ENCODE results near the gene RPL28. TPM values are rescaled to one million over a fixed set of nuclear protein-coding genes. Genes with fewer than 3 reads are reported as not detected.
A peak's percentile ranks its signal among the peaks of the same experiment; 100 is the strongest.

Gene RPL28
- total RNA-seq, 1 experiment from 2014 or later = 535 TPM

DNA sequence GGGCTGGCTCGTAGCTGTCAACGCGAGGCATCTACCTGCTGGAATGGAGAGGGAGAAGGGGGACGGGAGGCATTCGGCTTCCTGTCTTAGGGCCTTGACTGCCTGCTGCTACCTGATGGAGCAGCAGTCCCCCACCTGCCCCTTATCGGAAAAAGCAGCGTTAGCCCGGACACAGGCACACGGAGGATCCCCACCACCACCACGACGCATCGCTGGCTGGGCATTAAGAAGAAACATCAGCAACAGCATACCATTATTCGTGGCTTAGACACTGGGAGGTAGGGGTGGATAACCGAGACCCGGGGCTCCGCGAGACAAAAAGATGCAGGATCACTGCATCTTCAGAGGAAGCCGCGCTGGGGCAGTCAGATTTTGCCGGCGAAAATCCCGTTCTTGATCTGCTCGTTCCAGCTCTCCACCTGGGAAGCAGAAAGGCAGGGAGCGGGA is 32.4 kb upstream of the RPL28 start:
- no peak for DNase-seq (ENCODE audit: low read depth)

DNA sequence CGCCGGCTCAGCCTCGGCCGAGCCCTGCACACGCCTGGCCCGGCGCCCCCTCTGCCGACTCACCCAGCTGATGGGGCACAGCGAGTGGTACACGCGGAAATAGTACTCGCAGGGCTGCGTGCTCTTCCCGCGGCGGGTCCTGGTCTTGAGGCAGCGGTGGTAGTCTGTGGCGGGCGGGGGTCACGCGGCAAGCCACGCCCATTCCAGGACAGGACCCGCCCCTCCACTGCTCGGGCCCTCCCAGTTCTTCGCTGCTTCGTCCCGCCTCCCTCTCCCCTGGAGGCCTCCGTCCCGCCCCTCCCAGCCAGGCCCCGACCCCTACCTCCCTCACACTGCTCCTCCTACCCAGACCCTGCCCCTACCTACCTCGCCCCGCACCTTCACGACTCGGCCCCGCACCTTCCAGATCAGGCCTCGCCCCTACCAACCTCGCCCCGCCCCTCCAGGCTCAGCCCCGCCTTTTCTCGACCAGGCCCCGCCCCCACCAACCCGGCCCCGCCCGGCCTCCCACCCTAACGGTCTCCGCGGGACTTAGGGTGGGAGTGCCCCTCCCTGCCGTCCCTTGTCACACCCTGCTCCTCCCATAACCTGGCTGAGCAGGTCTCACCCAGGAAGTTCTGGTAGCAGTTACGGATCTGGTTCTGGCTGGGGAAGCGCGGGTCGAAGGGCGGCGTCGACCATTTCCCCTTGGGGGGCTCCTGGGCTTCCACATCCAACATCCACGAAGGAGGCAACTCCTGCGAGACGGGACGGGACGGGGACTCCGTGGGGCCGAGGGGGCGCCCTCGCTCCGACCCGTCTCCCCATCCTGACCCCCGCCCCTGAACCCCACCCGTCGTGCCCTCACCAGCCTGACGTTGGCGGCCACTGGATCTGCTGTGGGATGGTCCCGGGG is 31.7 kb upstream of the RPL28 start:
- DNase-seq (ENCODE audit: low read depth) = no peak

DNA sequence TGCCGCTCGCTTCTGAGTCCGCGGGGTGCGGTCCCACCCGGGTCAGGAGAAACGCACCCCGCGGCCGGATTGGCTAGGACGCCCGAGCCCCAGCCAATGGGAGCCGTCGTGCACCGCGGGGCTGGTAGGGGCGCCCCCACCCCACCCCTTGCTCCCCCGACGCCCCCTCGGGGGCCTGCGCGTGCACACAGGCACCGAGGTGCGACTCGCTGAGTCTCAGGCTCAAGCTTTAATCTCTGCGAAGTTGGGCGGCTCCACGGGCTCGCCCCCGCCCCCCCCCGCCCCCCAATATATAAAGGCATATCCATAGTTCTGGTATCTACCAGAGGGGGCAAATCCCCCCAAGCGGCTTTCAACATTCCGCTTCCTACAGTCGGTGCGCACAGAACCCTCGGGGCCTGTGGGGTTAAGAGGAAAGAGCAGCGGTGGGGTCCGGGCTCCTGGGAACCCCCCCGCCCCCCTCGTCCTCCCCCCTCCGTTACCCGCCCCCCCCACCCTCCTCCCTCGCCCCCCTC is 31.0 kb upstream of the RPL28 start, which contains the start of gene COX6B2:
COX6B2 (minus strand) TSS at position 22 of the 515 bp plus-strand sequence. CDS start 198 bp downstream, outside the sequence.
- no peak for DNase-seq (ENCODE audit: low read depth)

DNA sequence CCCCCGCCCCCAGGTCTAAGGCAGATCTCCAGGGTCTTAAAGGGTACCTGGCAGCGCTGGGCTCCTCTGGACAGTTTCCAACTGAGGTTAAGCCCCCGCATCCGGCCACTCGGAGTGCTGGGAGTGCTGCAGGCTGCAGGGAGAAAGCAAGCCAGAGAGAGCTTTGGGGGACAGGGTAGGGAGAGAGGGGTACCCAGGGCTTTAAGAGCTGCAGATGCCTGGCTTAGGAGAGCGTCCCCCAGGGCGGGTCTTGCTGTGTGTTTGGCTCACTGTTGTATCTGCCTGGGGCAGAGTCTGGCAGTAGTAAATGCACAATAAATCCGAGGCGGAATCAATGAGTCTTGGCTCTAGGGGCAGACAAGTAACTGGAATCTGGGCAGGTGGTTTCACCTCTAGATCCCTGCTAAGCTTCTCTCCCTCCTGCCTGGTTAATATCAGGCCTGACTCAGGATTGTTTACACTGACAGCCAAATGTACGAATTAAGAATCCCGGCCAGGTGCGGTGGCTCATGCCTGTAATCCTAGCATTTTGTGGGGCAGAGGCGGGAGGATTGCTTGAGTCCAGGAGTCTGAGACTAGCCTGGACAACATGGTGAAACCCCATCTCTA is 30.4 kb upstream of the RPL28 start:
- DNase-seq (ENCODE audit: low read depth) = no peak

DNA sequence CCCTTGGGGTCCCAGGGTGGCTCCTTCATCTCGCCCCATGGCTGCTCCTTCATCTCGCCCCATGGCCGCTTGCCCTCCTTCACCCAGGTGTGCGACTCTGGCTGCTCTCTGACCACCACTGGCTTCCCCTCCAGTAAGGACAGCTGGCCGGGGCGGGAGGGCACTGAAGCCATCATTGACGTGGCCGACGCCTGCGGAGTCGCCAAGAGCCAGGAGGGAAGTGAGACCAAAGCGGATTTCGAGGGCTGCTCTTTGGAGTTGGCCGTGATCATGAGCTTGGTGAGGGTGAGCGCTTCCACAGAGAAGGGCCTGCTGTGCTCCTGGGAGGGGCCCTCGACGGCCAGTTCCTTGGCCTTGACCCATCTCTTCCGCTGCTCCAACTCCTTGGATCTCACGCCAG is 27.2 kb upstream of the RPL28 start:
- no peak for DNase-seq (ENCODE audit: low read depth)

DNA sequence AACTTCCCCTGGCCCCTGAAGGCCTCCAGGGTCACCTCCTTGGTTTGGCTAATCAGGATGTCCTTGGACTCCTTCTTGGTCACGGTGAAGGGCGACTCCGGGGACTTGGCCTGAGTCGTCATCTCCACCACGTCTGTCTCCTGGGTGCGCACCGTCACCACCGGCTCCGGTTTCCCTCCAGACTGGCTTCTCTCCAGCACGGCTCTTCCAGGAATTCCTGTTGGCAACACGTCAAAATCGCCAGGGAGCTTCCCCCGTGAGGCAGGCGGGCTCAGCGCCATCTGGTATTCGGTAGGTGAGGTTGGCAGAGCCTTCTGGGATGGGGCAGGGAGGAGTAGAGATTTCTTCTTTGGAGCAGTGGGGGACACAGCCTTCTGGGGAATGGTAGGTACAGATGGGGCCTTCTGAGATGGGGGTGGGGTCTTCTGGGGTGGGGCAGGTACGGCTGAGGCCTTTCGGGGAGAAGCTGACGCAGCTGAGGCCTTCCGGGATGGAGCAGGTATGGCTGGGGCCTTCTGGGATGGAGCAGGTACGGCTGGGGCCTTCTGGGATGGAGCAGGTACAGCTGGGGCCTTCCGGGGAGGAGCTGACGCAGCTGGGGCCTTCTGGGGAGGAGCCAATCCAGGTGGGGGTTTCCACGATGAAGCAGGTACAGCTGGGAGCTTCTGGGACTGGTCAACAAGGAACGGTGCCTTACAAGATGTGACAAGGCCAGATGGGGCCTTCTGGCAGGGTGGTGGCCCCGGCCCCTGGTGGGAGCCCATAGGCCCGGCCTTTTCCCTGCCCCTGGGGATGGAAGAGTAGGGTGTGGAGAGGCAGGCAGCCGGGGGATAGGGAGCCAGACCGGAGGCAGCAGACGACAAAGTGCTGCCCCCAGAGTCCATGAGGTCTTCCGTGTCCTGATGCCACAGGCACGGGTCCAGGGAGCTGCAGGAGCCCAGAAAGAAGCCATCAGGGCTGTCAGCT is 26.5 kb upstream of the RPL28 start:
- DNase-seq (ENCODE audit: low read depth) = no peak

DNA sequence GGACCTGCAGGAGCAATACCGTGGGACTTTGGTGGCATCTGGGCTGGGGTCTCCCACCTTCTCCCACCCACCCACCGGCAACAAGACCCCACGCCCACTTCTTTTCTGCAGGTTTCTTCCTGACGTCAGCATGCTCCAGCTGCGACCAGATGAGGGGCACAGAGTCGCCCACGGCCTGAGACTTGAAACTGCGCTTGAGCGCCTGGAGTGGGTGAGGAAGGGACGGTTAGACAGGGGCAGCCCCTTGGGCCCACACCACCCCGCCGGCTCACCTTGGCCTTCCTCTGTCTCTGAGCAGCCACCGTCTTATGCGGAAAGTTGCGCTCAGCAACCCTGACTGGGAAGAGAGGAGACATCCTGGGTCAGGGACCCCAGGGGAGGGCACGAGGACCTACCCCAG is 24.8 kb upstream of the RPL28 start:
- no peak for DNase-seq (ENCODE audit: low read depth)

DNA sequence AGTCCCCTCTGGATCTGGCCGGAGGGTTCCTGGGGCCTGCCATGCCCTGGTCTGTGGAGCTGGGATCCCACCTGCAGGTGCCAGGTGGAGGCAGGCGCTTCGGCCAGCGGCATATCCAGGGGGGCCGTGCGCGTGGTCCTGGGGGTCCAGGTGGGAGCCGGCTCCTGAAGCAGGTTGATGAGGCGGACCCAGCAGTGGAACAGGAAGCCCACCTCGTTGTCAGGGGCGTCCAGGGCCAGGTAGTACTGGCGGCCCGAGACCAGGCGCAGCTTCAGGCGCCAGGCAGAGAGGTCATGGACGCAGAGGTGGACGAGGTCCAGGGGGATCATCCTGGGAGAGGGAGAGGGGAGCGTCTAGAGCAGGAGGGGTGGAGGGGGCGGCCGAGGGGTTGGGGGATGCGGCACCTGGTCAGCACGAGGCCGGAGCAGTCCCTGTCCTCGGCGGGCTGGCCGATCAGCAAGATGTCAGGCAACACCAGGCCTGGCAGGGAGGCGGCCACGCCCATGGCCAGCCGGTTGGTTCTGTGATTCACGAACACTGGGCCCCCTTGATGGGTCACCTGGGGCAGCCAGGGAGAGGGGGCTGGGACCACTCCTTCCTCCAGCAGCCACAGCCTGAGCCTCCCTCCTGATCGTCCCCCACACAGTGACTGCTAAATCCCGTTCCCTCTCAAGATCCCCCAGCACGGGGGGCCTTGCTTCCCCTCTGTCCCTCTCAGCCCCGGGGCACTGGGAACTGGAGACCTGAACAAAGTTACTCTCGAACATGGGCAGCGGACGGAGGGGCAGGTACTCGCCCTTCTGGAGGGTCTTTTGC is 23.4 kb upstream of the RPL28 start:
- no peak for DNase-seq (ENCODE audit: low read depth)

DNA sequence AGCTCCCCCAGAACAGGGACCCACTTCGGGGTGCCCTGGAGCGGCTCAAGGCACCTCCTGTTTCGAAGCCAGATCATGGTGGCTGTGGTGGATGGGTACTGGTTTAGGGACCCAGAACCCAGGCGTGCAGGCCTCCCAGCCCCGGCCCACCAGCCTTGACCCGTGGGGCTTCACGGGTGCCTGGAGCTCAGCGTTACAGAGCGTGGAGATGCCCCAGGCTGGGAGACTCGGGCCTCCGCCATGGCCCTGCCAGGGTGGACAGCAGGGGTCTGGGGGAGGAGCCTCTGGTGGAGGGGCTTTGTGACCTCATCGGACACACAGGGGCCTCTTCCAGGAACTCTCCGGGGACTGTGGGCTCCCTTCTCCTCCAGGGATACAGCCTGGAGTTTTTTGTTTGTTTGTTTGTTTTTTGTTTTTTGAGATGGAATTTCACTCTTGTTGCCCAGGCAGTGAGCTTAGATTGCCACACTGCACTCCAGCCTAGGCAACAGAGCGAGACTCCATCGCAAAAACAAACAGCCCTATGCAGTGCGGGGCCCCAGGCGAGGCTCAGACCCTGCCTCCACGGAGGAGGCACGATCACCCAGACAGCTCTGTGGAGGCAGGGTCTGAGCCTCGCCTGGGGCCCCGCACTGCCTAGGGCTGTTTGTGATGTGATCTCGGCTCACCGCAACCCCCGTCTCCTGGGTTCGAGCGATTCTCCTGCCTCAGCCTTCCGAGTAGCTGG is 22.6 kb upstream of the RPL28 start, which contains the start of gene GARIN5B:
GARIN5B (minus strand) TSS at position 271 of the 727 bp plus-strand sequence; CDS start at position 77, 194 bp downstream.
- DNase-seq (ENCODE audit: low read depth) = no peak

DNA sequence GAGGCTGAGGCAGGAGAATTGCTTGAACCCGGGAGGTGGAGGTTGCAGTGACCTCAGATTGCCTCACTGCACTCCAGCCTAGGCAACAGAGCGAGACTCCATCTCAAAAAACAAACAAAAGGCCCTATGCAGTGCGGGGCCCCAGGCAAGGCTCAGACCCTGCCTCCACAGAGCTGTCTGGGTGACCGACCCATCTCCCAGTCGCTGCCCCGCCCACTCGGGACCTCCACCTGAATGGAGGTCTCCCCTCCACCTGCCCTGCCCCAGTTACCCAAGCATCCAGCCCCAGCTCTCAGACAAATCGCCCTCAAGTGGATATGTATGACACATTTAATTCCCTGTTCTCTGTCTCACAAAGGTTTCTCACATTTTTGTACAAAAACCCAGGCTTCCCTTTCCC is 20.5 kb upstream of the RPL28 start:
- DNase-seq (ENCODE audit: low read depth) = no peak

DNA sequence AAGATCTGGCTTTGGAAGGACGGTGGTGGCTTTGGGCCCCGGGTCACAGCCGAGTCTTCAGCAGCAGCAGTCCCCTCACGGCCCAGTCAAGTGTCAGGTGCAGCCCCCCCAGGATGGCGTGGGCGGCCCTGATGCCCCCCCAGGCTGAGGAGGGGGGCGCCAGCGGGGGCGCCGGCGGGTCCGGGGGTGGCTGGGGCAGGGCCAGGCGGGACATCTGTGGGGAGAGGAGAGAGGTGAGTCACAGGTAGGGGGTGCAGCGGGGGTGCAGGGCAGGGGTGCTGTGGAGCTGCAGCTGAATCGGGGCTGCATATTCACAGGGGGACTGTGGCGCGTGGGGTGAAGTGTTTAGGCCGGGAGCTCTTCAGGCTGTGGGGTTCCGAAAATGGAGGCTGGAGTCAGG is 19.8 kb upstream of the RPL28 start:
- DNase-seq (ENCODE audit: low read depth) = no peak

DNA sequence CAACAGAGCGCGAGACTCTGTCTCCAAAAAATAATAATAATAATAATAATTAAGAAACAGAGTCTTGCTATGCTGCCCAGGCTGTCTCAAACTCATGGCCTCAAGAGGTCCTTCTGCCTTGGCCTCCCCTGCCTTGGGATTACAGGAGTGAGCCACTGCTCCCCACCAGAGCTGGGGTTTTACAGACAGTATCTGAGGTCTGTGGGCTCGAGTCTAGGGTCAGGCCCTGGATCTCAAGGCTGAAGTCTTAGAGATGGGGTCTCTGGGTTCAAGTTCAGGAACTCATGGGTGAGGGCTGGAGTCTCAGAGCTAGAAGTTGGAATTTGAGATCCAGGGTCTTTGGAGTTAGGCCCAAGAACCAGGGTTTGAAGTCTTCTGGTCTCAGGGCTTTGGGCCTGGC is 18.9 kb upstream of the RPL28 start:
- no peak for DNase-seq (ENCODE audit: low read depth)

DNA sequence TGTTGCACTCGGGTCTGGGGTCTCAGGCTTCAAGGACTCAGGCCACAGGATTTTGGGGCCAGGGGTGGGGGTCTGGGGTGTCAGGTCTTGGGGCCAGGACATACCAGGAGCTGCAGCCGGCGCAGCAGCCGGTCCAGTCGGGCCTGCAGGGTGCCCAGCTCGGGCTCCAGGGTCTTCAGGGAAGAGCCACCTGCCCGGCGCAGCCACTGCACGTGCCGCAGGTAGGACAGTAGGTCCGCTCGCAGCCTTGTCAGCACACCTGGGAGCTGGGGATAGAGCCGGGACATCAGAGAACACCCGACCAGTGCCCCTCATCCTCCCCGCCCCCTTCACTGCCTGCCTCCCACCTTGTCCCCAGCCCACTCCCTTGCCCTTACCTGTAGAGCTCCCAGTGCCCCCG is 17.6 kb upstream of the RPL28 start:
- DNase-seq (ENCODE audit: low read depth) = no peak

DNA sequence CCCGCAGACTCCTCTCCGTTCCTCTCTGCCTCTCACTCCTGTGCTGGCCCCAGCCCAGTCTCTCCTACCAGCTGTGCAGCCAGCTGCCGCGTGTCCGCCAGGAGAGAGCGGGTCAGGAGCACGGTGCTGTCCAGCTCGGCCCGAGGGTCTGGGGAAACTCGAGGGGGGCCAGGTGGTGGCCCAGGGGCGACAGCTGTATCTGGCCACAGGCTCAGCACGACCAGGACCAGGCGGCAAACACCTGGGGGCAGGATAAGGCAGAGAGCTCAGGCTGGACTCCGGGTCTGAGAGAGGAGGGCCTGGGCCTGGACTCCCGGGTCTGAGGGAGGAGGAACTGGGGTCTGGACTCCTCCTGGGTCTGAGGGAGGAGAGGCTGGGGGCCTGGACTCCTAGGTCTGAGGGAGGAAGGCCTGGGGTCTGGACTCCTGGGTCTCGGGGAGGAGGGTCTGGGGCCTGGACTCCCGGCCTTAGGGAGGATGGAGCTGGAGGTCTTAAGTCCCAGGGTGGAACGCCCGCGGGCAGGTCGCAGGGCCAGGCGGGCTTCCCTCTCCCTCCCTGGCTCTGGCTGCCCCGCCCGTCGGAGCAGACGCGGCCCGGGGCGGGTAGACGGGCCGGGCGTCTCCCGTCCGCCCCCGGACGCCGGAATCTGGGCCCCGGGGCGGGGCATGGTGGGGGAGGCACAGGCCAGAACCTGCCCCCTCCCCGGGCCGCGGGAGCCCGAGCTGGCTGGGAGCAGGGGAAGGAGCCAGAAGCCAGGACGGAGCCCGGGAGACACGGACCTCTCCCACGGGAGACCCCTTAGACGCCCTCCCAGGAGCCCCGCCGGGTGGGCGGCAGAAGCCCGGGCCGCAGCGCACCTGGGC is 16.8 kb upstream of the RPL28 start:
- DNase-seq (ENCODE audit: low read depth) = no peak

DNA sequence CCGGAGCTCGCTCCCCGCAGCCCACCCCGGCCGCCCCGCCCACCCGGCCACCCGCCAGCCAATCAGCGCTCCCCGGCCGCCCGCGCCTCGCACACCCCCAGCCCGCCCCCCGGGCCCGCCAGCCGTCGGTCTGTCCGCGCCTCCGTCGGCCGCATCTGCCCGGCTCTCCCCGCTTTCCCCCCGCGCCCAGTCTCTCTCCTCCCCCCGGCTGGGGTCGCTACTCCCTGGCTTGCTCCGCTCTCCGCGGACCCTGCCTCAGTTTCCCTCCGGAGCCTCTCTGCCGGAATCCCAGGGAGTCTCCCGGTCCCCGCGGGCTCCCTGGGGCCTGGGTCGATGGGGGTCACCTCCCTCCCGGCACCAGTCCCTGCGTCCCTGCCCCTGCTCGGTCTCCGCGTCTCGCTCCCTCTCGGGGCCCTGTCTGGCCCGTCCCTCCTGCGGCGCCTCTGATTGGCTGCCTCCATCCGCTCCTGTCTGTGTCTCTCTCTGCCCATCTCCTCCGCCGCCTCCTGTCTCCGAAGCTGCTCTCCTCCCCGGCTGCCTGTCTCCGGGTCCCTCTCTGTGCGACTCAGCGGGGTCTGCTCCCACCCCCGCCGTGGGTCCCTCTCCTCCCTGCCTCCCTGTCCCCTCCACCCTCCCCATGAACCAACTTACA is 16.0 kb upstream of the RPL28 start:
- DNase-seq (ENCODE audit: low read depth) = peak; percentile 57

DNA sequence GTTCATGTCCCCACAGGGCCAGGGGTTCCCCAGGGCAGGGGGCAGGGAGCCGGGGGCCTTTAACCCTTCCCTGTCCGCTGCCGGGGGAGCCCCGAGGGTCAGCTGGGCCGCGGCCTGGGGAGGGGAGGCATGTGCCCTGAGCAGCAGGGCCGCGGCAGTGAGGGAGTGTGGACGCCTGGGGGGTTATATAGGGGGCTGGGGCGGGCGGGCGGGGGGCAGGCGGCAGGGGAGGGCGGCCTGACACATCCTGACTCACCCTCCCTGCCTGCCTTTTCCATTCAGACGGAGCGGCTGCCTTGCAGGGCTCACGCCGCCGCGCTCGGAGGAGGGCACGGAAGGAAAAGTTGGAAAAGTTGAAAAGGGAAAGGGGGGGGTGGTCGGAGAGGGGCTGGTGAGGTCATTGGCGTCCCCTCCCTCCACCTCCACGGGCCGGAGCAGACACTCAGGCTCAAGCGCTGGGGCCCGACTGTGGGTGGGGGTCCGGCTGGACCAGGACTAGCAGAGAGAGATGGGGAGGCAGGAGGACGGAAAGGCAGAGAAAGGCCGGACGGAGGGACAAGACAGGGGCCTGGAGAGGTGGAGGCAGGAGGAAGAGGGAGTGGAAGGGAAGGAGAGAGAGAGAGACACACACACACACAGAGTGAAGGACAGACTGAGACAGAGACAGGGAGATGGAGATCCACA is 15.3 kb upstream of the RPL28 start, which contains the start of gene IL11:
IL11 (minus strand) TSS at position 159 of the 684 bp plus-strand sequence; CDS start at position 6, 153 bp downstream.
- no peak for DNase-seq (ENCODE audit: low read depth)

DNA sequence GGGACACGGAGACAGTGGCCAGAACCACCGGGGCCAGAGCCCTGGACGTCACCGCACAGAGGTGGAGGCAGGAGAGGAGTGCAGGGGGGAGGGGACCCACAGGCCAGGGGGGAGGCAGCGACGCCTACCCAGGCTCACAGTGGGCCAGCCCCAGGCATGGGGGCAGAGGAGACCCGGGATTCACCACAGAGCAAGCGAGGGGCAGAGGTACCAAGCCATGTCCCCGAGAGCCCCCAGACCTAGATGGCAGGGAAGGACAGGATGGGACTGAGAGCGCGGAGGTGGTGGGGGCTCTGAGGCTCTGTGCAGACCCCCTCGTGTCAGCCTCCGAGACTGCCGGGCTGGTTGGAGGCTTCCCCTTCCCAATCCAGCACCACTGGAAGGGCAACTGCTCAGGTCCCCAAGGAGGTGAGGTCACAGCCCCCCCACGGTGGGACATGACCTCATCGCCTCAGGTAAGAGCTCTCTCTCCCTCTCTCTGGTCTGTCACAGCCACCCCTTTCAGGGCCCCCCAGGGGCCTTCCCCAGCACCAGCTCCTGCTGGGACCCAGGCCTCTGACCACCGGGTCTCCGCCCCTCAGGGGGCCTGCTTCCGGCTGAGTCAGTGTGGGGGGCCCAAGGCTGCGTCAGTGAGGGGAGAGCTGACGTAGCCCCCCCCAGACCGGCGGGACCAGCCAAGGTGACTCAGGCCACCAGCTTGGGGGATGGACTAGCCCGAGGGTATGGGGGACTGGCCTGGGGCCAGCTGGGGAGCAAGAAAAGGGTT is 13.2 kb upstream of the RPL28 start:
- DNase-seq (ENCODE audit: low read depth) = no peak

All from LHCN-M2 (cell line).